ENCODE data around the gene CD2AP. TPM values are rescaled to one million over a fixed set of nuclear protein-coding genes. Genes with fewer than 3 reads are reported as not detected.
A peak's percentile ranks its signal among the peaks of the same experiment; 100 is the strongest.

The CD2AP gene
- total and polyA plus RNA-seq, 9 of the 15 experiments (the other 6 are each of a cell fraction or from before 2014, with no cell fraction given), result 9.4 to 69.7 (median 38.7) TPM

DNA sequence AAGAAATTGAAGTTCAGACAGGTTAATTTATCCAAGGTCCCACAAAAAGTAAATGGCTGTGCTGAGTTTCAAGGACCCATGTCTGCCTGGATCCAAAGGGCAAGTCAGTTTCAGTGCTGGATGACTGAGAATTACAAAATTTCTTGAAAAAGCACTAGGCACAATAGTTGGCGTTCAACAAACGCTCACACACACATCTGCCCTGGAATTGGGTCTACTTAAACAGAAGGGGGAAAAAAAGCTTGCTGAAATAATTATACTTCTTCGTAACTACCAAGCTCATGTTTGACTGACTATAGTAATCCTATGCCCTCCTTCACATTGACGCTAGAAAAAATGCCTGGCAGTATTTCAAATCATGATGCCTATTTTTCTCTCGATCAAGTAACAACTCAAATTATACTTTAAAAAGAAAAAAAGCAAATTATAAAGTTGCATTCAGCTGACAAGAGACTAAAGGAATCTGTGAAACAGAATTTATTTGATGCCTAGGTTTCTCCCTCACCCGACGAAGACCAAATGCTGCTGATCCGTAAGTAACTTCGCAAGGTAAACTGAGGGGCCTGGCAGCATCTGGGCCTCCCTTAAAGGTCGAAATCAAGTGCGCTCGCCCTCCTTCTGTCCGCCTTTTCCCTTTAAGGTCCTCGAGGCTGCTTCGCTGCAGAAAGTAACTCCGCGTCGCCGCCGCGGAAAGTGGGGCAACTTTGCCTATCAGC, 650 bp upstream of the CD2AP start (continued):
- TF ChIP-seq FOXA1 (IDR thresholded peaks at IDR 0.05; ENCODE audit: borderline replicate concordance), result no peak
- TF ChIP-seq CSDE1 (IDR thresholded peaks at IDR 0.05), result no peak
- TF ChIP-seq MAZ (CRISPR knock-in tag; conservative IDR thresholded peaks at IDR 0.05 in 1 of 2, IDR thresholded peaks at IDR 0.05 in 1 of 2), result no peak
- TF ChIP-seq POLR2A (conservative IDR thresholded peaks at IDR 0.05), result no peak
- TF ChIP-seq SMAD4 (CRISPR knock-in tag; conservative IDR thresholded peaks at IDR 0.05), result no peak
- no peak for TF ChIP-seq ZNF274 (IDR thresholded peaks at IDR 0.05; ENCODE audit: borderline replicate concordance, low read depth, low read length)
- TF ChIP-seq TGIF2 (CRISPR knock-in tag; IDR thresholded peaks at IDR 0.05), result no peak
- no peak for TF ChIP-seq CBX3 (IDR thresholded peaks at IDR 0.05; ENCODE audit: borderline replicate concordance in 1 of 2, low read length in 2 of 2)
- TF ChIP-seq GABPA (tag; conservative IDR thresholded peaks at IDR 0.05; ENCODE audit: low read depth), result no peak
- no peak; the same call in 1 of the 2 replicates for TF ChIP-seq DMBX1 (CRISPR knock-in tag; IDR thresholded peaks at IDR 0.05; ENCODE audit: borderline replicate concordance)
- no peak for TF ChIP-seq ILF3 (IDR thresholded peaks at IDR 0.05; ENCODE audit: borderline replicate concordance)
- TF ChIP-seq, protein P1, sequence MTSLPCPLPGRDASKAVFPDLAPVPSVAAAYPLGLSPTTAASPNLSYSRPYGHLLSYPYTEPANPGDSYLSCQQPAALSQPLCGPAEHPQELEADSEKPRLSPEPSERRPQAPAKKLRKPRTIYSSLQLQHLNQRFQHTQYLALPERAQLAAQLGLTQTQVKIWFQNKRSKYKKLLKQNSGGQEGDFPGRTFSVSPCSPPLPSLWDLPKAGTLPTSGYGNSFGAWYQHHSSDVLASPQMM (CRISPR knock-in tag; IDR thresholded peaks at IDR 0.05), result no peak
- no peak for TF ChIP-seq ZBTB1 (CRISPR knock-in tag; IDR thresholded peaks at IDR 0.05; ENCODE audit: borderline replicate concordance, low read depth)
- TF ChIP-seq SRSF7 (optimal IDR thresholded peaks at IDR 0.05; ENCODE audit: low read depth, low read length), result no peak
- no peak for TF ChIP-seq FOXM1 (IDR thresholded peaks at IDR 0.05; ENCODE audit: low read depth)
- no peak for TF ChIP-seq FOXM1 (CRISPR knock-in tag; IDR thresholded peaks at IDR 0.05; ENCODE audit: low read depth)
- TF ChIP-seq ZSCAN29 (IDR thresholded peaks at IDR 0.05), result no peak
- TF ChIP-seq EWSR1 (IDR thresholded peaks at IDR 0.05; ENCODE audit: borderline replicate concordance, low read depth, partially characterized antibody), result no peak
- TF ChIP-seq FOXK2 (conservative IDR thresholded peaks at IDR 0.05 in 1 of 2, IDR thresholded peaks at IDR 0.05 in 1 of 2; ENCODE audit: low read depth in 2 of 2), result no peak
- TF ChIP-seq RBM17 (IDR thresholded peaks at IDR 0.05; ENCODE audit: borderline replicate concordance, low read depth, low read length), result no peak
- TF ChIP-seq, protein P2, sequence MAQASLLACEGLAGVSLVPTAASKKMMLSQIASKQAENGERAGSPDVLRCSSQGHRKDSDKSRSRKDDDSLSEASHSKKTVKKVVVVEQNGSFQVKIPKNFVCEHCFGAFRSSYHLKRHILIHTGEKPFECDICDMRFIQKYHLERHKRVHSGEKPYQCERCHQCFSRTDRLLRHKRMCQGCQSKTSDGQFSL (CRISPR knock-in tag; IDR thresholded peaks at IDR 0.05), result no peak
- TF ChIP-seq, protein P2 (tag; IDR thresholded peaks at IDR 0.05), result 0 out of 4 replicates have a peak, but pooled peaks of 1 of the 2 experiments have one; percentile 5
- TF ChIP-seq, protein P3, sequence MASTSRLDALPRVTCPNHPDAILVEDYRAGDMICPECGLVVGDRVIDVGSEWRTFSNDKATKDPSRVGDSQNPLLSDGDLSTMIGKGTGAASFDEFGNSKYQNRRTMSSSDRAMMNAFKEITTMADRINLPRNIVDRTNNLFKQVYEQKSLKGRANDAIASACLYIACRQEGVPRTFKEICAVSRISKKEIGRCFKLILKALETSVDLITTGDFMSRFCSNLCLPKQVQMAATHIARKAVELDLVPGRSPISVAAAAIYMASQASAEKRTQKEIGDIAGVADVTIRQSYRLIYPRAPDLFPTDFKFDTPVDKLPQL (IDR thresholded peaks at IDR 0.05; ENCODE audit: extremely low read depth, insufficient read length), result no peak
- no peak for TF ChIP-seq SMARCC2 (IDR thresholded peaks at IDR 0.05; ENCODE audit: low read depth)
- no peak for TF ChIP-seq MTA1 (IDR thresholded peaks at IDR 0.05; ENCODE audit: borderline replicate concordance)
- TF ChIP-seq, protein P4, sequence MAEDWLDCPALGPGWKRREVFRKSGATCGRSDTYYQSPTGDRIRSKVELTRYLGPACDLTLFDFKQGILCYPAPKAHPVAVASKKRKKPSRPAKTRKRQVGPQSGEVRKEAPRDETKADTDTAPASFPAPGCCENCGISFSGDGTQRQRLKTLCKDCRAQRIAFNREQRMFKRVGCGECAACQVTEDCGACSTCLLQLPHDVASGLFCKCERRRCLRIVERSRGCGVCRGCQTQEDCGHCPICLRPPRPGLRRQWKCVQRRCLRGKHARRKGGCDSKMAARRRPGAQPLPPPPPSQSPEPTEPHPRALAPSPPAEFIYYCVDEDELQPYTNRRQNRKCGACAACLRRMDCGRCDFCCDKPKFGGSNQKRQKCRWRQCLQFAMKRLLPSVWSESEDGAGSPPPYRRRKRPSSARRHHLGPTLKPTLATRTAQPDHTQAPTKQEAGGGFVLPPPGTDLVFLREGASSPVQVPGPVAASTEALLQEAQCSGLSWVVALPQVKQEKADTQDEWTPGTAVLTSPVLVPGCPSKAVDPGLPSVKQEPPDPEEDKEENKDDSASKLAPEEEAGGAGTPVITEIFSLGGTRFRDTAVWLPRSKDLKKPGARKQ (CRISPR knock-in tag; IDR thresholded peaks at IDR 0.05), result no peak
- no peak for TF ChIP-seq RB1 (IDR thresholded peaks at IDR 0.05; ENCODE audit: low read depth)
